GM21825 (cell line): ENCODE measurements around the gene PNPLA8.
"Not testable (repeated sequence)": the region's sequence is repeated elsewhere in the genome, so short reads cannot be mapped to it uniquely, and the experiment has no call there.

Source experiments
- ATAC-seq: cut with Tn5 transposase; IDR thresholded peaks from one replicate; pipeline ENCODE4 v1.9.1; 2021; ENCODE audit warnings: mild to moderate bottlenecking, moderate library complexity; ENCODE audit not compliant: unreplicated experiment

The PNPLA8 gene, protein sequence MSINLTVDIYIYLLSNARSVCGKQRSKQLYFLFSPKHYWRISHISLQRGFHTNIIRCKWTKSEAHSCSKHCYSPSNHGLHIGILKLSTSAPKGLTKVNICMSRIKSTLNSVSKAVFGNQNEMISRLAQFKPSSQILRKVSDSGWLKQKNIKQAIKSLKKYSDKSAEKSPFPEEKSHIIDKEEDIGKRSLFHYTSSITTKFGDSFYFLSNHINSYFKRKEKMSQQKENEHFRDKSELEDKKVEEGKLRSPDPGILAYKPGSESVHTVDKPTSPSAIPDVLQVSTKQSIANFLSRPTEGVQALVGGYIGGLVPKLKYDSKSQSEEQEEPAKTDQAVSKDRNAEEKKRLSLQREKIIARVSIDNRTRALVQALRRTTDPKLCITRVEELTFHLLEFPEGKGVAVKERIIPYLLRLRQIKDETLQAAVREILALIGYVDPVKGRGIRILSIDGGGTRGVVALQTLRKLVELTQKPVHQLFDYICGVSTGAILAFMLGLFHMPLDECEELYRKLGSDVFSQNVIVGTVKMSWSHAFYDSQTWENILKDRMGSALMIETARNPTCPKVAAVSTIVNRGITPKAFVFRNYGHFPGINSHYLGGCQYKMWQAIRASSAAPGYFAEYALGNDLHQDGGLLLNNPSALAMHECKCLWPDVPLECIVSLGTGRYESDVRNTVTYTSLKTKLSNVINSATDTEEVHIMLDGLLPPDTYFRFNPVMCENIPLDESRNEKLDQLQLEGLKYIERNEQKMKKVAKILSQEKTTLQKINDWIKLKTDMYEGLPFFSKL

DNA sequence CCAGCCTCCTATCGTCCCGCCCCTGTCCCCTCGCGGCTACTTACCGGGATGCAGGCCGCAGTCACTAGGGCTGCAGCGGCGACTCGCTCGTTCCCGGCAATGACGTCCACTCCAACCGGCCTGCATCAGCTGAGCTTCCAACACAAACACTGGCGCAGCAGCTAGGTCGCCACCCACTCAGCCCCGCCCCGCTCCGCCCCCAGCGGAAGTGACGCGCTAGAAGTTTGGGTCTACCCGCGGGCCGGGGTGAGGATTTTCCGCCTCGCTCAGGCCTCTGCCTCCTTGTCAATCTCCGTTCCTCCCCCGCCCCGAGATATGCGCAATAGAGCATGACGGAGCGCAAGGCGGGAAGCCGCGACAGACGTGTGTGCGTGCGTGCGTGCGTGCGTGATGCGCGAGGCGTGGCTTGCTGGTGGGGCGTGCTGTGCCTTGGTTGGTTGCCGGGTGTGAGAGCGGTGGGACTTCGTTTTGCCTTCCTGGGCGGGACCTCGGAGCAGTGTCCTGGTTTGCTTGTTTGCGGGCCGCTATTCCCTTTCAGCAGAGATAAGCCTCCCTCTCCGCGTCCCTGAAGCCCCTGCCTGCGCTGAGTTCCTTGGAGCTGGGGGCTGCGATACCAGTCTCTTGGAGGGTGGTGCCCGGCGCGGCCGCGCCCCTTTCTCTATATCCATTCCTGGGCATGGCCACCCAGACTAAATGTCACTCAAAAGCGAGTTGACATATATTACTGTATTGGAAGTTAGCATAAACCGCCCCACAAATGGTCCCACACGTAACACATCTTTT, at the start of gene PNPLA8:
TSS of gene PNPLA8 (minus strand) at position 151 of the 783 bp plus-strand sequence. CDS start 10,644 bp downstream, outside the sequence.
- peak; percentile 95 for ATAC-seq

DNA sequence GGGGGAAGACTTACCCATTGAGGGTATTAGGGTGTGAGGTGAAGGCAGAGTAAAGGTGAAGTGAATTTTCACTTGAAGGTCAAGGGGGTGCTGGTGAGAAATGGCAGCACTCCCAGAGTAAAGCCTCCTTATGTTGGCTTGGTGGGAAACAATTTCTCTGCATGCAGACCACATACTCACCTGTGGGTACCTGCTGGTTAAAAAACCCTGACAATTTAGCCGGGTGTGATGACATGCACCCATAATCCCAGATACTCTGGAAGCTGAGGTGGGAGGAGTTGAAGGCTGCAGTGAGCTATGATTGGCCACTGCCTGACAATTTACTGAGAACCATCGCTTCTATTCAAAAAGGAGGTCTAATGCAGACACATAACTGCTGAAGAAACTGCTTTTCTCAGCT, 49.2 kb upstream of the PNPLA8 start:
- ATAC-seq = no peak

DNA sequence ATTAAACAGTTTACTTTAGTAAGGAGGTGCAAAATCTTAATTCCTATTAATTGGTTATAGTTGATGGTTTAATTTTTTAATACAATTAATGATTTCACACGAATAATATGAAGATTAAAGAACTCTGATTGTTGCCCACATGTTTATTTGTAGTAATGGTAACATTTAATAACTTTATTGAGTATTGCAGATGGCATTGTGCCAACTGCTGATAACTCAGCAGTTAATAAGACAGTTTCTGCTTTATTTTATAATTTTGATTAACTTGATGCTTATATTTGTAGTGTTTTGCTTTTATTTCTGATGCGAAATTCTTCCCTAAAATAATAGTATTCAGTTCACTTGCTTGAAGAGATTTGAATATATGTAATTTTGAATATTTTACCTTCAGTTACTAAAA, 46.5 kb upstream of the PNPLA8 start:
- no peak for ATAC-seq

DNA sequence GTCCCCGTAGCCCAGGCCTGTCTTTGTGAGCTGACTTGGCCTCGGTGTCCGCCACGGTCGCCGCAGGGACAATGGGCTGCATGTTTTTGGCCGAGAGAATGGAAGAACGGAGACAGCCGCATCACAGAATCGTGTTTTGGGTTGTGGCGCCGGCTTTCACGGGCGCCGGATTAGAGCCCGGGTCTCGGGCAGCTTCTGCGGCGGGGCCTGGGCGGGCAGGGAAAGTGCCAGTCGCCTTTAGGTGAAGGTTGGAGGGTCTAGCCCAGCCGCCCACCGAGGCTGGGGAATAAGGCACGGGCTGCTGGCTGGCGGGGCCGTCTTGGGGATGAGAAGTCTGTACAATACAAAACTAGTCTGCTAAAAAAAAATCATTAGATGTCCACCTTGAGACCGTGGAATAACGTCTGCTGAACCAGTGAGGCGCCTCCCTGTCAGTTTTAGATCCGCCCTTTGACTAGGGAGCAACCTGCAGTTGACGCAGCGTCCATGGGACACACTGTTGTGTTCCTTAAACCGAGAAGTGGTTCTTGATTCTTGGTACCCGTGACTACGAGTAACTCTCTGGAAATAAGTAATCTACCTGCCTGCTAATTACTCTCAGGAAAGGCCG, 44.3 kb upstream of the PNPLA8 start:
- ATAC-seq = peak; percentile 31

DNA sequence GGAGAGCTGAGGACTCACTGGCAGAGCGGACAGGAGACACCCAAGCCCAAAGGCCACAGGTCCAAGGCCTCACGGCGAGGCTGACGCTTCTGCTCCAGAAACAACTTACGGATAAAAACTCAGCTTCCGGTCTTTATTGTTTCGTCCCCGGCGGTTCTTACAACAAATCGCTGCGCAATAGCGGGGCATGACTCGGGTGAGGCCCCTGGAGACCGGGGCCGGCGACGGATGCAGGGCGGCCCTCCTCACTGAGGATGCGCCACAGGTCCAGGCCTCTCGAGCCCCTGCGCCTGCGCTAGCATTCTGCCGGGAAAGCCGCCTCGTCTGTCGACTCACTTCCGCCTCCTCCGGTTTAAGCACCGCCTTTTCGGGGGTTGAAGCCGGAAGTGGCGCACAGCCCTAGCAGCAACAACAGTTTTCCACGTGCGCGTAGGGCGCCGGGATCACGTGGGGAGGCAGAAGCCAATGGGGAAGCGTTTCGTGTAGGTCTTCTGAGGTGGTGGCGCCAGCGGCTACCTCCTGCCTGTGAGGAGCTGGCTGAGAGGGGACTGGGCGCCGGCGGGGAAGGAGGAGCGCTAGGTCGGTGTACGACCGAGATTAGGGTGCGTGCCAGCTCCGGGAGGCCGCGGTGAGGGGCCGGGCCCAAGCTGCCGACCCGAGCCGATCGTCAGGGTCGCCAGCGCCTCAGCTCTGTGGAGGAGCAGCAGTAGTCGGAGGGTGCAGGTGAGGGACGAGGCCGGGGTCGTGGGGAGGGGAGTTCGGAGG, 43.6 kb upstream of the PNPLA8 start, which contains the start of the genes DNAJB9 and THAP5:
TSS of gene DNAJB9 (plus strand) at position 494 of the 765 bp plus-strand sequence. CDS start 1,853 bp downstream, outside the sequence.
TSS of gene THAP5 (minus strand) at position 326 of the 765 bp plus-strand sequence. CDS start at position 189, 137 bp downstream.
- peak; percentile 95 for ATAC-seq

DNA sequence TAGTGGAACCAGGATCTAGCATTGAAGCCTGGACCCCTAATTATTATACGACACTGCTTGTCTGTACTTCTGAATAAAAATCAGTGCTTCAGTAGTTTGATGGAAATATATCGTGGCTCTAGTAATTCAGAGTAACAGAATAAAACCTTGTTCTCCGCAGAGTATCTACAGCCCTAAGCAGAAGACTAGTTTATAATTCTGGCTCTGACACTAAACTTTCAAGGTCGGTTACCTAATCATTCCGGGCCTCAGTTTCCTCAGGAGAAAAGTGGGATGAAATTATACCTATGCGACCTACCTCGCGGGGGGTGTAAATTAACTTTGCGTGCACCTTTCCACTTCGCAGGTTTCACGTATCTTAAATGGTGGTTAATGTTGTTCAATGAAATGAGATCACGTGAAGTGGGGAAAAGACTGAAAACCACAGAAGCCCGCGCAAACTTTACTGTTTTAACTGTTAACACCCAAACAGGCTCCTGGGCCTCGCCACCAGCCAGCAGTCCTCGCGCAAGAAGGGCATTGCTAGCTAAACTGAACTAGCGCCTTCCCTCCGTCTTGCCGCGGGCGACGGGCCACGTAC, 43.0 kb upstream of the PNPLA8 start:
- ATAC-seq = no peak

DNA sequence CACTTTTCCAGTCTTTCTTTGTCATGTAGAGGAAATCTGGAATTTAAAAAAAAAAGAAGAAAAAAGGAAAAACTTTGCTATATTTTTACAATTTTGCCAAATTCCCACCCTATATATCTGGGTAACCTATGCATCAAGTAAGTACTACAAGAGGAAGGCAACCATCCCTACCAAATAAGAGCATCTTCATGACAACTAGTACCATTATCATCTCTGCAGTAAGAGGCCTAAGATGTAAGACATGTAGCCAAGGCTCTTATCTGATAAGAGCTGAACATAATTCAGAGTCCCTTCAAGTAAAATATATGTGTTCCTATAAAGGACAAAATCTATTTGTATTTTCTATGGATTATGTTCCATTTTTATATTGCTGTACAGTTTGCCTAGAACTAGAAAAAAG, 40.1 kb upstream of the PNPLA8 start:
- no peak for ATAC-seq

DNA sequence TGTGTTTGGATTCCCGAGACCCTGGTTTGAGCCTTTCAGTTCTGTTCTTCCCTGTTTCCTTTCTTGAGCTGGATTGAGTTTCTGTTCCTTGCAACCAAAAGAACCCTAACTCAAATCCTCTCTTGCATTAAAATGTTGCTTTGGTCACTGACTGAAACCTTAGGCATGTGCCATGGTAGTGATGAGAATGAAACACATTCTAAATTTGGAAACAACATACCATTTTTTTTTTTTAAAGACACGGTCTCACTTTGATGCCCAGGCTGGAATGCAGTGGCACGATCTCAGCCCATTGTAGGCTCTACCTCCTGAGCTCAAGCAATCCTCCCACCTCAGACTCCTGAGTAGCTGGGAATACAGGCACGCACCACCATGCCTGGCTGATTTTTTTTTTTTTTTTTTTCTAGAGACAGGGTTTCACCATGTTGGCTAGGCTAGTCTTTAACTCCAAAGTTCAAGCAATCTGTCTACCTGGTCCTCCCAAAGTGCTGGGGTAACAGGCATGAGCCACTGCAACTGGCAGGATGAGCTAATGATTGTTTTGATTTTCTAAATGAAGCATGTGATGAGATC, 35.2 kb upstream of the PNPLA8 start:
- ATAC-seq = no peak

DNA sequence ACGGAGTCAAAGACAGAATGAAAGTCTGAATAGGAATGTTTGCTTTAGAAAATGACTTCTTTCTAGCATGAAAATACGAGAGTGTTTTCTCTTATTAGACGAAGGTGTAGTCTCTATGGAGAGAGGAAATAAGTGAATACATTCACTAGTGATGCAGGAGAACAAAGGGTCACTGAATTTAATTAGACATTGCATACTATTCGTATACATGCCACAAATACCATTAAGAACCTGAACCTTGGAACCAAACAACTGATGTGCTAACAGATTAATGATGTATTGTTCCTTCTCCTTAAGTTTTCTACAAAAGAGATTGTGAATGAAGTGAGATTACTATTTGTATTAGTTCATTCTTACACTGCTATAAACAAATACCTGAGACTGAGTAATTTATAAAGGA, 33.3 kb upstream of the PNPLA8 start:
- no peak for ATAC-seq

DNA sequence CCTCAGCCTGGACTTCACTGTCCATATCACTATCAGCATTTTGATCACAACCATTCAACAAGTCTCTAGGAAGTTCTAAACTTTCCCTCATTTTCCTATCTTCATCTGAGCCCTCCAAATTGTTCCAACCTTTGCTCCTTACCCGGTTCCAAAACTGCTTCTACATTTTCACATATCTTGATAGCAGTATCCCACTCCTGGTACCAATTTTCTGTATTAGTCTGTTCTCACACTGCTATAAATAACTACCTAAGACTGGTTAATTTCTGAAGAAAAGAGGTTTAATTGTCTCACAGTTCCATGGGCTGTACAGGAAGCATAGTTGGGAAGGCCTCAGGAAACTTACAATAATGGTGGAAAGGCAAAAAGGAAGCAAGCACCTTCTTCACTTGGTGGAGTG, 31.7 kb upstream of the PNPLA8 start:
- ATAC-seq = no peak

DNA sequence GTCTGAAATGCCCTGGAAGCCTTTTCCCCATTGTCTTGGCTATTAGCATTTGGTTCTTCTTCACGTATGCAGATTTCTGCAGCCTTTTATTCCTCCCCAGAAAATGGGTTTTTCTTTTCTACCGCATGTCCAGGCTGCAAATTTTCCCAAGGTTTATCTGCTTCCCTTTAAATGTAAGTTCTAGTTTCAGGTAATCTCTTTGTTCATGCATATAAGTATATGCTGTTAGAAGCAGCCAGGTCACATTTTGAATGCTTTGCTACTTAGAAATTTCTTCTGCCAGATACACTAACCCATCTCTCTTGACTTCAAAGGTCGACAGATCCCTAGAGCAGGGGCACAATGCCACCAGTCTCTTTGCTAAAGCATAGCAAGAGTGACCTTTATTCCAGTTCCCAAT, 31.3 kb upstream of the PNPLA8 start:
- no peak for ATAC-seq

DNA sequence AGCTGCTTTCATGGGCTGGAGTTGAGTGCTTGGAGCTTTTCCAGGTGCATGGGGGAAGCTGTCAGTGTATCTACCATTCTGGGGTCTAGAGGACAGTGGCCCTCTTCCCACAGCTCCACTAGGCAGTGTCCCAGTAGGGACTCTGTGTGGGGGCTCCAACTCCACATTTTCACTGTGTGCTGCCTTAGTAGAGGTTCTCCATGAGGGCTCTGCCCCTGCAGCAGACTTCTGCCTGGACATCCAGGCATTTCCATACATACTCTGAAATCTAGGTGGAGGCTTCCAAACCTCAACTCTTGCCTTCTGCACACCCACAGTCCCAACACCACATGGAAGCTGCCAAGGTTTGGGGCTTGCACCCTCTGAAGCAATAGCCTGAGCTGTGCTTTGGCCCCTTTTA, 30.7 kb upstream of the PNPLA8 start:
- ATAC-seq = not testable (repeated sequence)

DNA sequence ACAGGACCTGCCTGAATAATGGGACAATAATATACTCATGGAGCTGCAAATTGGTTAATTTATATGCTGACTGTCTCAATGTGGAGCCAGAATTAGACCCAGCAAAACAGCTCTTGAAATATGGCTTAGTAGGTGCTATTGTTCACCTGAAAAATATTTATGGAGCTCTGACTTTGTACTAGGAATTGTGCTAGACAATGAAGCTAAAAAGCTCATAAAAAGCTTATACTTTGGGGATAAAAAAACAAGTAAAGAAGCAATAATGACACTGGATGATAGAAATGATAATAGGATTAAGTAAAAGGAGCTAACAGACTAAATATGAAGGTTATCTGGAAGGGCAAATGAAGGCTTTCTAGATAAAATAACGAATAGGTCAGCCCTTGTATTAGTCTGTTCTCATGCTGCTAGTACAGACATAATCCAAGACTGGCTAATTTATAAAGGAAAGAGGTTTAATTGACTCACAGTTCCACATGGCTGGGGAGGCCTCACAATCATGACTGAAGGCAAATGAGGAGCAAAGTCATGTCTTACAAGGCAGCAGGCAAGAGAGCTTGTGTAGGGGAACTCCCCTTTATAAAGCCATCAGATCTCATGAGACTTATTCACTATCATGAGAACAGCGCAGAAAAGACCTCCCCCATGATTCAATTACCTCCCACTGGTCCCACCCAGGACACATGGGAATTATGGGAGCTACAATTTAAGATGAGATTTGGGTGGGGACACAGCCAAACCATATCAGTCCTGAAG, 22.4 kb upstream of the PNPLA8 start:
- ATAC-seq = not testable (repeated sequence)

DNA sequence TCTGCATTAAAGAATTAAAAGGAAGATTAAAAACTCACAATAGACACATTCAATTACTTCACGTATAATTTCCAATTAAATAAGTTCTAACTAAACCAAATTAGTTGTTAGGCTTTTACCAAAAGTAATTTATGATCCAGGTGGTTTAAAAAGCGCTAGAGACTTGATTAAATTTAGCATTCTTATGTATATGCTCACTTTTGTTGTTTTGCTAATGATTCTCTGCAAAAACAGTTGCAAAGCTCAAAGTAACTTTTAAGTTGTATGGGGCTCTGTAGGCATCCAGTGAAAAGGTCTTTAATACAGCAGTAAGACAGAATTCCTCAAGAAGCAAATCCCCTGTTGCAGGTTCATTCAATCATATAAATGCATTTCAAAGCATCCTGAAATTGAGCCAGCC, 15.5 kb upstream of the PNPLA8 start:
- no peak for ATAC-seq

DNA sequence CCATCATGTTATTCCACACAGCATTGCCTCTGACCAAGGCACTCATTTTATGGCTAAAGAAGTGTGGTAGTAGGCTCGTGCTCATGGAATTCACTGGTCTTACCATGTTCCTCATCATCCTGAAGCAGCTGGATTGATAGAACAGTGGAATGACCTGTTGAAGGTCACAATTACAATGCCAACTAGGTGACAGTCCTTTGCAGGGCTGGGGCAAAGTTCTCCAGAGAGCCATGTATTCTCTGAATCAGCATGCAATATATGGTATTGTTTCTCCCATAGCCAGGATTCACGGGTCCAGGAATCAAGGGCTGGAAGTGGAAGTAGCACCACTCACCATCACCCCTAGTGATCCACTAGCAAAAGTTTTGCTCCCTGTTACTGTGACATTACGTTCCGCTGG, 12.8 kb upstream of the PNPLA8 start:
- ATAC-seq = not testable (repeated sequence)

DNA sequence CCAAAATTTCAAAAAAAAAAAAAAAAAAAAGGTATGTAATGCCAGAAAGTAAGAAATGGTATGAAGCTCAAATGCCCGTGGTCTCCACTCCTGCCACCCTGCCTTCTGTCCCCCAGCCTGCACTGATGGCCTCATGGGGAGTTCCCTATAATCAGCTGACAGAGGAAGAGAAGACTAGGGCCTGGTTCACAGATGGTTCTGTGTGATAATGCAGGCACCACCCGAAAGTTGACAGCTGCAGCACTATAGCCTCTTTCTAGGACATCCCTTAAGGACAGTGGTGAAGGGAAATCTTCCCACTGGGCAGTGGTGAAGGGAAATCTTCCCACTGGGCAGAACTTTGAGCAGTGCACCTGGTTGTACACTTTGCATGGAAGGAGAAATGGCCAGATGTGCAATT, 12.3 kb upstream of the PNPLA8 start:
- ATAC-seq = not testable (repeated sequence)

DNA sequence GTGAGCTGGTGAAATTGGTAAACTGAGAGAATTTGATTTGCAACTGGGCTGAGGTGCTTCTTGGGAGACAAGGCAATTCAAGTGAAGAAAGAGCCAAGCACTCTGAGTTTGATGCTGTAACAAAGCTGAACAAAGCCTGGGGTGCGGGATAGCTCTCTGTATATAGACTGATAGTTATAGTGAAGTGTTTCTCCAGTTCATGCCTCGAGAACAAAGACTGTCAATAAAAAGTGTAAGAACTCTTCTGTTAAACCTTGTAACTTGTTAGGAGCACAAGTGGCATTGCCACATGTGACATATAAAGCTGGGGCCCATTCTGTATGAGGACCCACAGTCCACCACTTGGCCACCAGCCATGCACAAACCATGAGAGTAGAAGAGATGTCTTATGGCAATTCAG, 11.3 kb upstream of the PNPLA8 start:
- no peak for ATAC-seq

DNA sequence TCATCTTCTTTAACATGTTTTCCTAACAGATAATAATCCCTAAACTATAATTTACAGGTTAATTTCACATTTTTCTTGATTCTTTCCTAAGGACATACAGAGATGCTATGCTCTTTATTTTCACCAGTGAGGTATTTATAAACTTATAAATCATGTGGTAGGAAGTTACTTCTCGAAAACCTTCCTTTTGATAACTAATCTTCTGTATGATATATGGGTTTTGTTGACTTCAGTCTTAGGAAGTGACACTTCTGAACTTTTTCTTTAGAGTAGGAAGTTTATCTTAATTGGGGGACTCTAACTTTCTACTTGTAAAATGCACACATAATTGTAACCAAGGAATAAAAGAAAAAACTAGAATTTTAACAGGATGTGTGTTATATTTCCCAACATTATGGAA, 9.8 kb upstream of the PNPLA8 start:
- ATAC-seq = no peak
